HCT116 (cell line): ENCODE measurements around the gene CACNA2D3. TPM values are rescaled to one million over a fixed set of nuclear protein-coding genes. Genes with fewer than 3 reads are reported as not detected.

Experiments
- ATAC-seq: fragments of 200-7000 bp; cut with Tn5 transposase; 2 replicates; pipeline ENCODE4 v1.9.1; 2020; ENCODE audit warnings: mild to moderate bottlenecking, moderate library complexity
- BruUV-seq: library from RNA; stranded (reverse); fragments of 400-500 nt; replicated peaks from 2 replicates; lab custom pipeline; 2021; lab: Mats Ljungman, UMichigan
- CTCF ChIA-PET: fragments of 300-600 bp; sonication (Branson Sonifier 250); formaldehyde crosslinking; loops from one replicate; lab custom pipeline; 2021; ENCODE audit warnings: antibody characterized with exemption; lab: Charles Lee
- POLR2A ChIA-PET: fragments of 300-600, 350-600 bp; sonication (Branson Sonifier 250); formaldehyde crosslinking; loops from one replicate; lab custom pipeline; 2021; ENCODE audit warnings: antibody characterized with exemption; lab: Charles Lee
- RAD21 ChIA-PET, 2 experiments: fragments of 300-600 bp; sonication (Branson Sonifier 250); formaldehyde crosslinking; loops; one replicate each; lab custom pipeline; 2023; ENCODE audit warnings: low total read pairs in 2 of 2; ENCODE audit not compliant: uncharacterized antibody in 2 of 2, unreplicated experiment in 2 of 2, low non-redundant PET in 1 of 2; lab: Charles Lee
- DNase-seq: peaks from one replicate; pipeline ENCODE4 v3.0.0-alpha.2; 2010; ENCODE audit warnings: low read depth, low spot score
- H2AFZ ChIP-seq: fragments of 200-600 bp; shearing (Covaris generic), sonication (generic); 2 replicates; pipeline ENCODE4 v1.6.1; 2017; ENCODE audit warnings: low read depth, mixed run types, mixed read lengths, antibody characterized with exemption, low read length; ENCODE audit not compliant: poor library complexity, severe bottlenecking
- H3K27ac ChIP-seq: 2 replicates; pipeline ENCODE4 v1.5.1; 2012; ENCODE audit warnings: low read depth, low read length
- H3K27me3 ChIP-seq: fragments of 200-600 bp; sonication (generic); 2 replicates; pipeline ENCODE4 v1.6.1; 2016; ENCODE audit warnings: mixed run types, low read length, mixed read lengths; ENCODE audit not compliant: insufficient read depth
- H3K36me3 ChIP-seq, 2 experiments: fragments of 200-500 bp in 1 of 2; fragments of 200-600 bp in 1 of 2; sonication (Bioruptor generic) in 1 of 2; sonication (generic) in 1 of 2; 2 replicates each; pipeline versions ENCODE4 v1.5.1 to v1.6.1; 2014 to 2016; ENCODE audit warnings: low read length in 2 of 2, inconsistent platforms in 1 of 2, mixed read lengths in 1 of 2, mixed run types in 1 of 2; ENCODE audit not compliant: insufficient read depth in 2 of 2, control insufficient read depth in 1 of 2
- H3K4me1 ChIP-seq, 2 experiments: fragments of 200-600 bp in 1 of 2; sonication (generic) in 1 of 2; 2 replicates each; pipeline versions ENCODE4 v1.5.1 to v1.6.1; 2012 to 2017; ENCODE audit warnings: low read length in 2 of 2, inconsistent platforms in 1 of 2, mild to moderate bottlenecking in 1 of 2, mixed read lengths in 1 of 2, mixed run types in 1 of 2, moderate library complexity in 1 of 2; ENCODE audit not compliant: insufficient read depth in 2 of 2, control insufficient read depth in 1 of 2
- H3K4me2 ChIP-seq: fragments of 200-600 bp; sonication (generic); 2 replicates; pipeline ENCODE4 v1.6.1; 2017; ENCODE audit warnings: mixed run types, low read length, mixed read lengths
- H3K4me3 ChIP-seq, 2 experiments: fragments of 200-600 bp in 1 of 2; sonication (generic) in 1 of 2; replicated peaks in 1 of 2; 2 replicates each; pipeline ENCODE4 v1.5.1; 2011 to 2016; ENCODE audit warnings: low read length in 2 of 2, control low read depth in 1 of 2, low read depth in 1 of 2, mild to moderate bottlenecking in 1 of 2, mixed read lengths in 1 of 2, mixed run types in 1 of 2
- H3K79me2 ChIP-seq: fragments of 200-600 bp; sonication (generic); 2 replicates; pipeline ENCODE4 v1.6.1; 2017; ENCODE audit warnings: mild to moderate bottlenecking, mixed run types, low read length, moderate library complexity, mixed read lengths; ENCODE audit not compliant: insufficient read depth
- H3K9ac ChIP-seq: fragments of 200-600 bp; sonication (generic); 2 replicates; pipeline ENCODE4 v1.6.1; 2016; ENCODE audit warnings: low read length, mixed read lengths
- H3K9me2 ChIP-seq: fragments of 200-600 bp; sonication (generic), shearing (Covaris generic); 2 replicates; pipeline ENCODE4 v1.6.1; 2017; ENCODE audit warnings: mixed run types, mild to moderate bottlenecking, moderate library complexity; ENCODE audit not compliant: insufficient read depth
- H3K9me3 ChIP-seq, 2 experiments: fragments of 200-500 bp in 1 of 2; fragments of 200-600 bp in 1 of 2; sonication (Bioruptor generic) in 1 of 2; sonication (generic) in 1 of 2; 2 replicates each; pipeline ENCODE4 v1.6.1; 2014 to 2017; ENCODE audit warnings: low read length in 2 of 2, mixed read lengths in 2 of 2, inconsistent platforms in 1 of 2, low read depth in 1 of 2, mild to moderate bottlenecking in 1 of 2, mixed run types in 1 of 2, moderate library complexity in 1 of 2; ENCODE audit not compliant: control insufficient read depth in 1 of 2, insufficient read depth in 1 of 2
- H4K20me1 ChIP-seq: fragments of 200-600 bp; sonication (generic), shearing (Covaris generic); 2 replicates; pipeline ENCODE4 v1.6.1; 2017; ENCODE audit warnings: mixed run types, mild to moderate bottlenecking, moderate library complexity; ENCODE audit not compliant: insufficient read depth
- CBX3 ChIP-seq: IDR thresholded peaks from 2 replicates; pipeline ENCODE4 v1.6.1; 2012; ENCODE audit warnings: low read depth
- CEBPB ChIP-seq: IDR thresholded peaks from 2 replicates; pipeline ENCODE4 v1.6.1; 2012; ENCODE audit warnings: low read depth
- EGR1 ChIP-seq: IDR thresholded peaks from 2 replicates; pipeline ENCODE4 v1.6.1; 2012; ENCODE audit warnings: low read depth
- ELF1 ChIP-seq: IDR thresholded peaks from 2 replicates; pipeline ENCODE4 v1.6.1; 2012; ENCODE audit warnings: low read depth, borderline replicate concordance
- EZH2 ChIP-seq: fragments of 200-600 bp; sonication (generic); IDR thresholded peaks from 2 replicates; pipeline ENCODE4 v1.6.1; 2017; ENCODE audit warnings: antibody characterized with exemption, mixed run types
- FOSL1 ChIP-seq: IDR thresholded peaks from 2 replicates; pipeline ENCODE4 v1.6.1; 2012; ENCODE audit warnings: low read depth
- JUND ChIP-seq: IDR thresholded peaks from 2 replicates; pipeline ENCODE4 v1.6.1; 2012
- MAX ChIP-seq: IDR thresholded peaks from 2 replicates; pipeline ENCODE4 v1.6.1; 2012
- POLR2A ChIP-seq: IDR thresholded peaks from 2 replicates; pipeline ENCODE4 v1.7.0; 2011; ENCODE audit warnings: borderline replicate concordance; ENCODE audit not compliant: insufficient read depth, insufficient read length; ENCODE audit errors: extremely low read depth
- POLR2AphosphoS5 ChIP-seq: IDR thresholded peaks from 2 replicates; pipeline ENCODE4 v1.6.1; 2011; ENCODE audit warnings: mild to moderate bottlenecking, low read depth, low read length, moderate library complexity
- RAD21 ChIP-seq: IDR thresholded peaks from 2 replicates; pipeline ENCODE4 v1.6.1; 2012; ENCODE audit warnings: low read depth, mild to moderate bottlenecking
- SP1 ChIP-seq: IDR thresholded peaks from 2 replicates; pipeline ENCODE4 v1.6.1; 2012; ENCODE audit warnings: low read depth
- SRF ChIP-seq: IDR thresholded peaks from 2 replicates; pipeline ENCODE4 v1.6.1; 2012; ENCODE audit warnings: low read depth
- TCF7L2 ChIP-seq: IDR thresholded peaks from 2 replicates; pipeline ENCODE4 v1.7.0; 2011; ENCODE audit warnings: borderline replicate concordance, inconsistent platforms; ENCODE audit not compliant: insufficient read depth, insufficient read length; ENCODE audit errors: extremely low read depth
- YY1 ChIP-seq: IDR thresholded peaks from 2 replicates; pipeline ENCODE4 v1.6.1; 2011; ENCODE audit warnings: low read length, low read depth, moderate library complexity, mild to moderate bottlenecking; ENCODE audit not compliant: insufficient replicate concordance; ENCODE audit errors: extremely low read depth
- ZNF274 ChIP-seq: fragments of 200-500 bp; sonication (Bioruptor generic); IDR thresholded peaks from 2 replicates; pipeline ENCODE4 v1.6.1; 2014; ENCODE audit warnings: mild to moderate bottlenecking, low read depth, low read length, inconsistent platforms
- intact Hi-C: fragments of 100-400 bp; cut with micrococcal nuclease; formaldehyde crosslinking; loops from 2 replicates; pipeline ENCODE4 v1.10.0; 2022
- total RNA-seq: library from RNA; stranded (reverse); gene quantifications from one replicate; pipeline ENCODE4 v1.2.1, GENCODE V29; 2021; ENCODE audit not compliant: unreplicated experiment
- TF ChIP-seq, protein P1 (sequence below): IDR thresholded peaks from 2 replicates; pipeline ENCODE4 v1.6.1; 2011; ENCODE audit warnings: mild to moderate bottlenecking, low read length, moderate library complexity; ENCODE audit not compliant: insufficient replicate concordance; ENCODE audit errors: extremely low read depth

The CACNA2D3 gene
- total RNA-seq, 1 experiment from 2014 or later: 0.20 TPM

DNA sequence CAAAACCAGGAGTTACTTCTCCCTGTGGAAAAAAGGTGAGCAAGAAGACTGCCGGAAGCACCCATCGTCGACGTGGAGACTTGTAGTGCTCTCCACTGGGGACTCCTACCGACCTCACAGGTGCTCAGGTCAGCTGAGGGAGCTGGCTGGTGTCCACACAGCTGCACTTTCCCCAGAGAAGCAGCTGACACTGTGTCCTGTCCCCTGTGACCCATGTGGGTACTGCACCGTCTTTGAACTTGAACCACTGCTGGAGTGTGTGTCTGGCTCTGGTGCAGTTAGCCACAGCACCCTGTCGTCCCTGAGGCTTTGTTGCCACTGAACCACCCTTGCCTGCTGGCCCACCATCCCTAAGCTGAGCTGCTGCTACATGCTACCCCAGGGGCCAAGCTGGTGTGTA, 270.8 kb downstream of the CACNA2D3 start:
- Histone ChIP-seq H3K27ac (no peak overlapping the region), H2AFZ (no peak overlapping the region), H3K36me3 (no peaks in the 10 kb centered on the region), H3K79me2 (no peaks in the 10 kb centered on the region), H3K27me3 (peaks cover 12% of the 10 kb centered on the region; the same call in 1 of the 2 replicates), H3K9me2 (no peaks in the 10 kb centered on the region), H3K4me1 (no peaks in the 10 kb centered on the region), H4K20me1 (no peaks in the 10 kb centered on the region), H3K4me2 (no peak overlapping the region), H3K4me3 (no peak overlapping the region), H3K9ac (no peak overlapping the region), H3K9me3 (no peaks in the 10 kb centered on the region)
- BruUV-seq: no TSS peak
- POLR2A ChIA-PET: no interaction called here
- TF ChIP-seq ZNF274: no peak
- no peak for TF ChIP-seq MAX
- TF ChIP-seq POLR2A: no peak
- TF ChIP-seq JUND: no peak
- TF ChIP-seq YY1: no peak
- TF ChIP-seq, protein P1, sequence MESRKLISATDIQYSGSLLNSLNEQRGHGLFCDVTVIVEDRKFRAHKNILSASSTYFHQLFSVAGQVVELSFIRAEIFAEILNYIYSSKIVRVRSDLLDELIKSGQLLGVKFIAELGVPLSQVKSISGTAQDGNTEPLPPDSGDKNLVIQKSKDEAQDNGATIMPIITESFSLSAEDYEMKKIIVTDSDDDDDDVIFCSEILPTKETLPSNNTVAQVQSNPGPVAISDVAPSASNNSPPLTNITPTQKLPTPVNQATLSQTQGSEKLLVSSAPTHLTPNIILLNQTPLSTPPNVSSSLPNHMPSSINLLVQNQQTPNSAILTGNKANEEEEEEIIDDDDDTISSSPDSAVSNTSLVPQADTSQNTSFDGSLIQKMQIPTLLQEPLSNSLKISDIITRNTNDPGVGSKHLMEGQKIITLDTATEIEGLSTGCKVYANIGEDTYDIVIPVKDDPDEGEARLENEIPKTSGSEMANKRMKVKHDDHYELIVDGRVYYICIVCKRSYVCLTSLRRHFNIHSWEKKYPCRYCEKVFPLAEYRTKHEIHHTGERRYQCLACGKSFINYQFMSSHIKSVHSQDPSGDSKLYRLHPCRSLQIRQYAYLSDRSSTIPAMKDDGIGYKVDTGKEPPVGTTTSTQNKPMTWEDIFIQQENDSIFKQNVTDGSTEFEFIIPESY: no peak
- ATAC-seq (no peak), DNase-seq (no peak)
- CTCF ChIA-PET: no interaction called here
- intact Hi-C loops: no loop called here
- RAD21 ChIA-PET: no interaction called here

- Histone ChIP-seq H3K9me3 (no peaks in the 10 kb centered on the region), H3K27me3 (no peaks in the 10 kb centered on the region), H2AFZ (no peak overlapping the region), H3K27ac (no peak overlapping the region), H3K4me3 (no peak overlapping the region), H3K4me2 (no peak overlapping the region), H3K4me1 (no peaks in the 10 kb centered on the region), H3K9ac (no peak overlapping the region), H4K20me1 (no peaks in the 10 kb centered on the region; the same call in 1 of the 2 replicates), H3K79me2 (no peaks in the 10 kb centered on the region), H3K36me3 (no peaks in the 10 kb centered on the region), H3K9me2 (no peaks in the 10 kb centered on the region)
- ChIA-PET CTCF (no interaction called here), POLR2A (no interaction called here), RAD21 (no interaction called here)
- no TSS peak for BruUV-seq
- DNase-seq (no peak), ATAC-seq (no peak)
- intact Hi-C loops: no loop called here
- TF ChIP-seq YY1: no peak
- TF ChIP-seq, protein P1: no peak
- TF ChIP-seq ELF1: no peak
- TF ChIP-seq SRF: no peak
- no peak for TF ChIP-seq ZNF274
- no peak for TF ChIP-seq RAD21
- no peak for TF ChIP-seq FOSL1
- TF ChIP-seq JUND: no peak
- no peak for TF ChIP-seq SP1
- TF ChIP-seq POLR2A: no peak
- TF ChIP-seq TCF7L2: no peak
- TF ChIP-seq CEBPB: no peak
- no peak for TF ChIP-seq EZH2
- no peak for TF ChIP-seq POLR2AphosphoS5
- TF ChIP-seq EGR1: no peak
- no peak for TF ChIP-seq CBX3
Measured at GRCh38 chr3:54408328-54408727, 286.0 kb downstream of the CACNA2D3 start.
